SK-N-SH (cell line): ENCODE results near the gene GPR3.

Experiments
- MXI1 ChIP-seq: IDR thresholded peaks from 2 replicates; pipeline ENCODE4 v1.6.1; 2012; ENCODE audit warnings: mild to moderate bottlenecking, low read depth, low read length, improper control_type of control experiment
- NFIC ChIP-seq: IDR thresholded peaks from 2 replicates; pipeline ENCODE4 v1.4.0; 2012; ENCODE audit warnings: borderline replicate concordance

GRCh38 chr1:27397749-27398148 is 5.3 kb downstream of the GPR3 start:
- TF ChIP-seq NFIC, result no peak
- TF ChIP-seq MXI1, result no peak
